Small intestine (tissue), 7 donors: ENCODE data around the gene CRABP1. TPM values are rescaled to one million over a fixed set of nuclear protein-coding genes. Genes with fewer than 3 reads are reported as not detected.

ENCODE experiments used
- DNase-seq, 2 donors: peaks; one replicate each; pipeline versions ENCODE4 v3.0.0 to v3.0.0-alpha.2; 2013
- FAIRE-seq: peaks from 2 replicates; lab custom pipeline; 2012; peaks lifted over from hg19 to GRCh38; lab: Jason Lieb, UNC
- H3K27ac ChIP-seq, 3 donors: one replicate each; pipeline ENCODE4 v1.5.1; 2013; ENCODE audit warnings: low read length in 2 of 3, mild to moderate bottlenecking in 2 of 3, control low read depth in 1 of 3, inconsistent platforms in 1 of 3, low read depth in 1 of 3, moderate library complexity in 1 of 3
- H3K27me3 ChIP-seq, 3 donors: one replicate each; pipeline ENCODE4 v1.6.1; 2013; ENCODE audit warnings: low read length in 3 of 3, inconsistent platforms in 1 of 3; ENCODE audit not compliant: control insufficient read depth in 3 of 3, insufficient read depth in 3 of 3
- H3K36me3 ChIP-seq, 3 donors: one replicate each; pipeline ENCODE4 v1.6.1; 2013; ENCODE audit warnings: low read length in 3 of 3, inconsistent platforms in 1 of 3, low read depth in 1 of 3, mild to moderate bottlenecking in 1 of 3, moderate library complexity in 1 of 3; ENCODE audit not compliant: control insufficient read depth in 3 of 3, insufficient read depth in 2 of 3
- H3K4me1 ChIP-seq, 3 donors: one replicate each; pipeline ENCODE4 v1.6.1; 2013; ENCODE audit warnings: low read length in 2 of 3, inconsistent platforms in 1 of 3, low read depth in 1 of 3, mild to moderate bottlenecking in 1 of 3, moderate library complexity in 1 of 3; ENCODE audit not compliant: control insufficient read depth in 3 of 3, insufficient read depth in 2 of 3
- H3K4me3 ChIP-seq, 3 donors: one replicate each; pipeline ENCODE4 v1.5.1; 2013; ENCODE audit warnings: low read length in 3 of 3, control low read depth in 1 of 3, inconsistent platforms in 1 of 3, low read depth in 1 of 3, mild to moderate bottlenecking in 1 of 3, moderate library complexity in 1 of 3
- H3K9me3 ChIP-seq, 2 donors: one replicate each; pipeline ENCODE4 v1.6.1; 2013; ENCODE audit warnings: low read depth in 1 of 2, low read length in 1 of 2; ENCODE audit not compliant: control insufficient read depth in 2 of 2, insufficient read depth in 1 of 2
- WGBS, 3 donors: extraction: QIAGEN DNeasy Blood & Tissue Kit; methylation state at CpG; one replicate each; pipeline ENCODE4 v1.1.7; 2013; 5-methylcytosine and 5-hydroxymethylcytosine counted together
- polyA plus RNA-seq, 4 donors: library from polyadenylated mRNA; stranded (reverse) in 3 of 4; unstranded in 1 of 4; fragments of 200-250 nt in 3 of 4; fragments of 120-200 nt in 1 of 4; gene quantifications; one replicate each; pipeline versions ENCODE4 v1.2.1 to v1.2.3, GENCODE V29; 2013
- donor health status: healthy with polysubstance abuse.
- donor health status: control.
- donor health status: control.
- donor health status: Bipolar disorder and iron deficiency.
- donor health status: healthy.

The CRABP1 gene
- polyA plus RNA-seq, 4 donors: 10.4 to 16.0 TPM; not detected in 2

- H3K9me3 ChIP-seq: no peaks in the 10 kb centered on the region
- DNase-seq (no peak), FAIRE-seq (no peak)
- H3K4me1 ChIP-seq: peaks cover 0 to 26% (median 0%) of the 10 kb centered on the region in 3 donors
- H3K36me3 ChIP-seq: no peaks in the 10 kb centered on the region
- 75 to 79% (median 77%) methylated on average over 5 of the region's 5 CpGs for WGBS, 3 donors
- no peak overlapping the region for H3K4me3 ChIP-seq
- H3K27me3 ChIP-seq: peaks cover 0 to 7% (median 2%) of the 10 kb centered on the region in 3 donors
- no peak overlapping the region for H3K27ac ChIP-seq
These were observed 37.4 kb upstream of the CRABP1 start for GRCh38 chr15:78302579-78303312.

- peak in 1 of 2 donors; percentile 82 for DNase-seq
- Histone ChIP-seq H3K4me3 (no peak overlapping the region), H3K36me3 (no peaks in the 10 kb centered on the region), H3K4me1 (peaks cover 0 to 21% (median 0%) of the 10 kb centered on the region in 3 donors), H3K27ac (peak overlapping the region in 1 of 3 donors; percentile 2), H3K27me3 (peaks cover 0 to 7% (median 2%) of the 10 kb centered on the region in 3 donors), H3K9me3 (no peaks in the 10 kb centered on the region)
- WGBS, 3 donors: 58 to 75% (median 67%) methylated on average over 9 of the region's 9 CpGs
- FAIRE-seq: no peak
These were observed 35.7 kb upstream of the CRABP1 start for GRCh38 chr15:78304216-78305066.

GRCh38 chr15:78306176-78306774, 33.9 kb upstream of the CRABP1 start:
- H3K4me3 ChIP-seq: no peak overlapping the region
- no peaks in the 10 kb centered on the region for H3K36me3 ChIP-seq
- no peaks in the 10 kb centered on the region for H3K9me3 ChIP-seq
- H3K27ac ChIP-seq: no peak overlapping the region
- peaks cover 0 to 22% (median 0%) of the 10 kb centered on the region in 3 donors for H3K4me1 ChIP-seq
- DNase-seq: no peak
- FAIRE-seq: no peak
- peaks cover 0 to 5% (median 2%) of the 10 kb centered on the region in 3 donors for H3K27me3 ChIP-seq
- WGBS, 3 donors: 69 to 82% (median 69%) methylated on average over 3 of the region's 3 CpGs

- no peak overlapping the region for H3K4me3 ChIP-seq
- no peak for DNase-seq
- no peak for FAIRE-seq
- 42 to 52% (median 44%) methylated on average over 6 of the region's 6 CpGs for WGBS, 3 donors
- H3K4me1 ChIP-seq: peaks cover 0 to 25% (median 0%) of the 10 kb centered on the region in 3 donors
- peaks cover 0 to 2% (median 0%) of the 10 kb centered on the region in 3 donors for H3K27me3 ChIP-seq
- no peaks in the 10 kb centered on the region for H3K36me3 ChIP-seq
- no peaks in the 10 kb centered on the region for H3K9me3 ChIP-seq
- no peak overlapping the region for H3K27ac ChIP-seq
These were observed 32.2 kb upstream of the CRABP1 start for GRCh38 chr15:78307976-78308375.

- DNase-seq: peak; percentile 66 to 81
- peaks cover 0 to 25% (median 0%) of the 10 kb centered on the region in 3 donors for H3K4me1 ChIP-seq
- H3K36me3 ChIP-seq: no peaks in the 10 kb centered on the region
- H3K9me3 ChIP-seq: no peaks in the 10 kb centered on the region
- peaks cover 0 to 2% (median 0%) of the 10 kb centered on the region in 3 donors for H3K27me3 ChIP-seq
- FAIRE-seq: no peak
- H3K4me3 ChIP-seq: no peak overlapping the region
- H3K27ac ChIP-seq: no peak overlapping the region
- WGBS, 3 donors: 17 to 20% (median 18%) methylated on average over 9 of the region's 9 CpGs
These were observed 31.6 kb upstream of the CRABP1 start for GRCh38 chr15:78308422-78309032.

GRCh38 chr15:78311292-78311691, 28.9 kb upstream of the CRABP1 start:
- no peaks in the 10 kb centered on the region for H3K27me3 ChIP-seq
- no peak overlapping the region for H3K4me3 ChIP-seq
- H3K9me3 ChIP-seq: no peaks in the 10 kb centered on the region
- DNase-seq: peak in 1 of 2 donors; percentile 15
- no peak overlapping the region for H3K27ac ChIP-seq
- FAIRE-seq: no peak
- peaks cover 0 to 20% (median 2%) of the 10 kb centered on the region in 3 donors for H3K4me1 ChIP-seq
- 21 to 60% (median 39%) methylated on average over 3 of the region's 3 CpGs for WGBS, 3 donors
- no peaks in the 10 kb centered on the region for H3K36me3 ChIP-seq

- FAIRE-seq: no peak
- Histone ChIP-seq H3K4me3 (no peak overlapping the region), H3K36me3 (no peaks in the 10 kb centered on the region), H3K4me1 (peaks cover 0 to 31% (median 2%) of the 10 kb centered on the region in 3 donors), H3K9me3 (no peaks in the 10 kb centered on the region), H3K27ac (no peak overlapping the region), H3K27me3 (no peaks in the 10 kb centered on the region)
- WGBS, 3 donors: 69 to 91% (median 83%) methylated on average over 4 of the region's 4 CpGs
- no peak for DNase-seq
These were observed 27.6 kb upstream of the CRABP1 start for GRCh38 chr15:78312536-78312935.

GRCh38 chr15:78312957-78313356, 27.2 kb upstream of the CRABP1 start:
- 85 to 94% (median 85%) methylated on average over 5 of the region's 5 CpGs for WGBS, 3 donors
- H3K4me1 ChIP-seq: peaks cover 0 to 31% (median 2%) of the 10 kb centered on the region in 3 donors

More at GRCh38 chr15:78312957-78313356, 27.2 kb upstream of the CRABP1 start:
- FAIRE-seq (no peak), DNase-seq (no peak)
- H3K9me3 ChIP-seq: no peaks in the 10 kb centered on the region
- no peaks in the 10 kb centered on the region for H3K36me3 ChIP-seq
- no peaks in the 10 kb centered on the region for H3K27me3 ChIP-seq
- no peak overlapping the region for H3K4me3 ChIP-seq
- H3K27ac ChIP-seq: no peak overlapping the region
